NCI-H187 treated with DMSO at 0.1 percent for 48 hours (cell line): ENCODE measurements around the gene TSPAN10.

ENCODE experiments used
- DNase-seq: peaks from one replicate; lab custom pipeline; 2025; lab: John Stamatoyannopoulos, UW

Gene TSPAN10

DNA sequence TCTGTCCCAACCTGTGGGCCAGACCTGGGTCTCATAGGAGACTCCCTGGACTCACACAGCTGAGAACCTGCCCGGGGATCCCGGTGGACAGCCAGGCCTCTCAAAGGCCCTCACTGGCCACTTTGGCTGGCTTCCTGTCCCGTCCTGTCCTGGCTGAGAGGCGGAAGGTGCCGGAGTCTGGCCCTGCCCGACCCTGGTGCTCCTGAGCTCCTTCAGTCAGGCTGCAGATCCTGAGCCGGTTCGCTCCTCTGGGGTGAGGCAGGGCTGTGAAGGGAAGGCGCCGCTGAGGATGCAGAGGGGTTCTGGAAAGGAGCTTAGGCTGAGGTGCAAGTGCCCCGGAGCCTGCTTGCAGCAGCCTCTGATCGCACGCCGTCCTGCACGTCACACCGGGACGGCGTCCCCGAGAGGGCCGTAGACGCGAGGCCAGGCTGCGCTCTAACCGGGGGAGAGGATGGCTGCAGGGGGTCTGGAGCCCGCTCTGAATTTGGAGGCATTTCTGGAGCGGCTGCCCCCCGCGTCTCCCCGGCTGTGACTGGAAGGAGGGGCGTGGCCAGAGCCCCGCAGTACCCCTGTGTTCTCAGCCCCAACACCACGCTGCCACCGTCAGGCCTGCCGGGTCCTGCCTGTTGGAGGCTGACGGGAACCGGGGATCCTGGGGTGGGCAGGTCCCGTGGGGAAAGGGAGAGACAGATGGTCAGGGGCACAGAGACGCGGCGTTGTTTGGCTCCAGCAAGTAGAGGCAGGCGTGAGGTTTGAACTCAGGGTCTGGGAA lies 51.0 kb downstream of the TSPAN10 start:
- no peak for DNase-seq

DNA sequence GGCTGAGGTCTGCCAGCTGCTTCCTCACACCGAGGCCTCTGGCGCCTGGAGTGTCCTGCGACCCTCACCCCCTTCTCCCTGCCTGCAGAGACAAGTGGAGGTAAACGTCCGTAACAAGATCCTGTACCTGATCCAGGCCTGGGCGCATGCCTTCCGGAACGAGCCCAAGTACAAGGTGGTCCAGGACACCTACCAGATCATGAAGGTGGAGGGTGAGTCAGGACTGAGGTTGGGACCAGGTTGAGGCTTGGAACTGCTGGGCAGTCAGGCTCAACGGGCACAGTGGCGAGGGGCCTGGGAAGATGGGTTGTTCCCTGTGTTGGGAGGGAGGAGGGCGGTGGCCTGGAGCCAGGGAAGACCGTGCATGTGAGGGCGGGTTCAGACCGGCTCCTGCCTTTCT lies 51.6 kb downstream of the TSPAN10 start:
- DNase-seq, result no peak

DNA sequence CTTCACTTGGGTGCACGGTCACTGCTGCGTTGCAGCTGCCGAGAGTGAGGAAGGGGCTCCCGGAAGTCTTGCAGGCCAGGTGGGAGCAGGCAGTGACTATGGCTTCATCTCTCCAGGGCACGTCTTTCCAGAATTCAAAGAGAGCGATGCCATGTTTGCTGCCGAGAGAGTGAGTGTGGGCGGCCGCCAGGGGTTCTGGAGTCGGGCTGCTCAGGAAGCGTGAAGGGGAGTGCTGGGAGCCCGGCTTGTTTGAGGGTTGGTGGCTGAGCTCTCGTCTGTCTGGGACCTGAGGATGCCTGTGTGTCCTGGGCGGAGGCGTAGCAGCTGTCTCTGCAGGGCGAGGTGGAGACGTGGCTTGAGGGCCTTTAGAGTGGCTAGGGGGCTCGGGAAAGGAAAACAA lies 53.1 kb downstream of the TSPAN10 start:
- no peak for DNase-seq

DNA sequence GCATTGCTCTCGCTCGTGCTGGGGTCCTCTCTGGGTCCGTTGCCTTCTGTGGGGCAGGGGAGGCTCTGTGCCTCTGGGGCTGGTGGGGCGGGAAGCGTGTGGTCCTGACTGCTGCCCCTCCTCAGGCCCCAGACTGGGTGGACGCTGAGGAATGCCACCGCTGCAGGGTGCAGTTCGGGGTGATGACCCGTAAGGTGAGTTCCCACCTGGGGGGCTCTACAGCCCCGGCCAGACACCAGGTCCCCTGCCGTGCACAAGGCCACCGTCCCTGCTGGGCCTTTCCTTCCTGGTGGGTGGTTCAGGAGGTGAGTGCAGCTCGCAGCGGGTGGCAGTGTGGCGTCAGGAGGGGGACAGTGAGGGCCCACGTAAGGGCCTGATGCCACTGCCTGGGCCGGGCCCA lies 53.6 kb downstream of the TSPAN10 start:
- DNase-seq, result no peak

DNA sequence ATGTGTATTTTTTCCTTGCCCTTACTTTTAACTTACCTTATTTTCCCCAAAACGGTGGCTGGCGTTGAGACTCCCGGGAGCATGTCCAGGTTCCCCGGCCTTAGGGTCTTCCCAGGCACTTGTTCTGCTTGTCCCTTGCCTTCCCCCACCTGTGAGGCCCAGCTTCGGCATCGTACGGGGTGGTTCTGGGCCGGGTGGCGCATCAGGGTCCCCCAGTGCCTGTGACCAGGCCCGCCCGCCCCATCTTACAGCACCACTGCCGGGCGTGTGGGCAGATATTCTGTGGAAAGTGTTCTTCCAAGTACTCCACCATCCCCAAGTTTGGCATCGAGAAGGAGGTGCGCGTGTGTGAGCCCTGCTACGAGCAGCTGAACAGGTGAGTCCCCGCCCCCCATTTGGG lies 54.2 kb downstream of the TSPAN10 start:
- no peak for DNase-seq

DNA sequence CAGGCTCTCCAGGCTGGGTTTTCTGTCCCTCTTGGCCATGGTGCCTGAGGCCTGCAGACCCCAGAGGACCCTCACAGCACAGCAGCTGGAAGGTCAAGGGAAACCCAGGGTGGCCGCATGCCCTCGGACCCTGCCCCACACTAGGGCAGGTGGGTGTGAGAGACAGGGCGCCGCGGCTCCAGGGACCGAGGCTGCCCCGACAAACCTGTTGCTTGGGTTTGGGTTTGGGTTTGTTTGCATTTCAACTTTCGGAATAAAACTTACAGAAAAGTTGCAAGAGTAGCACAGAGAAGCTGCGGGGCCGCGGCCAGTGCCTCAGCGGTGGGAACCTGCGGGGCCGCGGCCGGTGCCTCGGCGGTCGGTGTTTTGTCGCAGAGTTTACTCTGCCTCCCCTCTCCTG lies 54.6 kb downstream of the TSPAN10 start:
- no peak for DNase-seq

DNA sequence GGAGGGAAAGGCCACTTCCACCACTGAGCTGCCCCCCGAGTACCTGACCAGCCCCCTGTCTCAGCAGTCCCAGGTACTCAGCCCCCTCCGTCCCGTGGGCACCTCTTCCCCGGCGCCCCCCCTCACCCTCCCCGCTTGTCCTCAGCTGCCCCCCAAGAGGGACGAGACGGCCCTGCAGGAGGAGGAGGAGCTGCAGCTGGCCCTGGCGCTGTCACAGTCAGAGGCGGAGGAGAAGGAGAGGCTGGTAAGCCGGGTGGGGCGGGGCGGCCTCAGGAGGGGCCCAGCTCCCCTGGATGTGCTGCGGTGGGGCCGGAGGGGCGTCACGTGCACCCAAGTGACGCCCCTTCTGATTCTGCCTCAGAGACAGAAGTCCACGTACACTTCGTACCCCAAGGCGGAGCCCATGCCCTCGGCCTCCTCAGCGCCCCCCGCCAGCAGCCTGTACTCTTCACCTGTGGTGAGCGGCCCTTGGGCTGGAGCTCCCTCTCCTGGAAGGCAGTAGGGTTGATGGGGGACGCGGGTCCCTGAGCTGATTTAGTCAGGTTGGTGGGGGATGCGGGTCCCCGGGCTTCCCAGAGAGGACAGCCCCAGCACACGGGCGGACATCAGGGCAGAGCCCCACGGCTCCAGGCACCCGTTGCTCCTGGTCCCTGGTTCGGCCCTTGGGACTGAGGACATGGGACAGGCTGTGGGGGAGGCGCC lies 56.7 kb downstream of the TSPAN10 start:
- no peak for DNase-seq

DNA sequence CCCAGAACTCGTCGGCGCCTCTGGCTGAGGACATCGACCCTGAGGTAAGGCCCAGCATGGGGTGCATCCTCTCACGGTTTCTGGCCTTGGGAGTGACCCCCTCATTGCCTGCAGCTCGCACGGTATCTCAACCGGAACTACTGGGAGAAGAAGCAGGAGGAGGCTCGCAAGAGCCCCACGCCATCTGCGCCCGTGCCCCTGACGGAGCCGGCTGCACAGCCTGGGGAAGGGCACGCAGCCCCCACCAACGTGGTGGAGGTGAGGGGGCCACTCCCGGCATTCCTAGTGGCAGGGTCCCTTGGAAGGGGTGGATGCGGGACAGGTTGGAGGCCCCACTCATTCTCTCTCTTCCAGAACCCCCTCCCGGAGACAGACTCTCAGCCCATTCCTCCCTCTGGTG lies 57.8 kb downstream of the TSPAN10 start:
- no peak for DNase-seq

DNA sequence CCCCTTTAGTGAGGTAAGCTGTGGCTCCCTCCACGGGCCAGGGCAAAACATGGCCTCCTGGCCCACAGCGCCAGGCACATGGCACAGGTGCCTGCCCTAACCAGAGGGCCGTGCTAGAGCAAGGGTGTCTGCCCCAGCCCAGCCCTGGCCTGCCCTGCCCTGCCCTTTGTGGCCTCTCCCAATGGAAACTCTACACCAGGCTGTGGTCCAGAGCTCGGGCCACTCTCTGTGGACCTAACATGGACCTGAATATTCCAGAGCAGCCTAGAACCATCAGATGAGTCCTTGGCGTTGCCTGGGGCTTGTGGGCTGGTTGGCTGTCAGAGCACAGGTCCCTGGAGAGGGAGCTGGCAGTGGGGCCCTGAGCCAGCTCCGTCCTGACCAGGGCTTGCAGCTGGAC lies 58.2 kb downstream of the TSPAN10 start:
- DNase-seq, result no peak

DNA sequence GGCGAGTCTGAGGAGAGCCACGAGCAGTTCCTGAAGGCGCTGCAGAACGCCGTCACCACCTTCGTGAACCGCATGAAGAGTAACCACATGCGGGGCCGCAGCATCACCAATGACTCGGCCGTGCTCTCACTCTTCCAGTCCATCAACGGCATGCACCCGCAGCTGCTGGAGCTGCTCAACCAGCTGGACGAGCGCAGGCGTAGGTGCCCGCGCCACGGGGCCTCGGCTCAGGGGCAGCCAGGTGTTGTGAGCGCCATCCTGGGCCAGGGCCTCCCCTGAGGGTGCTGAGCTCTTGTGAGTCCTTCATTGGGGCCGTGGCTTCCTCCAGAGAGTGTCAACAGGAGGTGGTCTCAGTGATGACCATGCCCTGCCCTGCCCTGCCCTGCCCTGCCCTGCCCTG lies 58.8 kb downstream of the TSPAN10 start:
- DNase-seq, result no peak

DNA sequence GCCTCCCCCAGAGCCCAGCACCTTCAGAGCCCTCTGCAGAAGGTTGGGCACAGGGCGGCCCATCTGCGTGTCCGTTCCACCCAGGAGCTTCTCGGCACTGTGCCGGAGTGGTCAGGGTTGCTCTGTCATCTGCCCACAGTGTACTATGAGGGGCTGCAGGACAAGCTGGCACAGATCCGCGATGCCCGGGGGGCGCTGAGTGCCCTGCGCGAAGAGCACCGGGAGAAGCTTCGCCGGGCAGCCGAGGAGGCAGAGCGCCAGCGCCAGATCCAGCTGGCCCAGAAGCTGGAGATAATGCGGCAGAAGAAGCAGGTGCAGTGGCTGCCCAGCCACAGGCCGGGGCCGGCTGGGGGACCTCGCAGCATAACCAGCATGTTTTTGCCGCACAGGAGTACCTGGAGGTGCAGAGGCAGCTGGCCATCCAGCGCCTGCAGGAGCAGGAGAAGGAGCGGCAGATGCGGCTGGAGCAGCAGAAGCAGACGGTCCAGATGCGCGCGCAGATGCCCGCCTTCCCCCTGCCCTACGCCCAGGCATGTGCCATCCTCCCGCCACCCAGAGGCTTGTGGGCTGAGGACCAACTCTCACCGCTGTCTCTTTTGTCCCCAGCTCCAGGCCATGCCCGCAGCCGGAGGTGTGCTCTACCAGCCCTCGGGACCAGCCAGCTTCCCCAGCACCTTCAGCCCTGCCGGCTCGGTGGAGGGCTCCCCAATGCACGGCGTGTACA lies 59.4 kb downstream of the TSPAN10 start:
- DNase-seq, result no peak

DNA sequence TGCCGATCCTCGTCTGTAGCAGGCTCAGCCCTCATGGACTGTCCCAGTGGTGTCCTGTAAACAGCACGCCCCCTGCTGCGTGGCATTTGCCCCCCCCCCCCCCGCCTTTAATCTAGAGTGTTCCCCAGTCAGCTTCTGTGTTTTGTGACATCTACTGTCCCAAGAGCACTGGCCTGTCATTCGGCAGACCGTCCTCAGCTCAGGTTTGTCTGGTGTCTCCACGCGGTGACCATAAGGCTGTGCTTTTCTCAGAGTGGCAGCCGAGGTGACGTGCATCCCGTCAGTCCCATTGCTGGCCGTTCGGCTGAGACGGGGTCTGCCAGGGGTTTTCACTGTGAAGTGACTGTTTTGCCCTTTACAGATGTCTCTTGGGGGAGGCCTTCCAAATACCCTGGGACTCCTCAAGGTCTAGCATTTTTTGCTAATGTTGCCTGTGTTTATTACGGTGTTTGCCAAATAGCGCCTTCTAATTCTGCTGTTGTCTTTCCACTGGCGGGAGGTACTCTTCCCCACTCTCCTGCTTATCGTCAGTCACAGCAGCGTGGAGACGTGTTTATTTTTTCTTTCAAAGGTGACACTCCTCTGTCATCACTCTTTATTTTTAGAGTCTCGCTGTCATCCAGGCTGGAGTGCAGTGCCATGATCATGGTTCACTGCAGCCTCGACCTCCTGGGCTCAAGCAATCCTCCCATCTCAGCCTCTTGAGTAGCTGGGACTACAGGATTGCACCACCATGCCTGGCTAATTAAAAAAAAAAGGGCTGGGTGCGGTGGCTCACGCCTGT lies 60.5 kb downstream of the TSPAN10 start:
- no peak for DNase-seq
